ENCODE measurements around the gene COQ10A. TPM values are rescaled to one million over a fixed set of nuclear protein-coding genes. Genes with fewer than 3 reads are reported as not detected.

Gene COQ10A
- total RNA-seq, 3 donors from 2014 or later (not counting 1 experiment from before 2014, with no cell fraction given): 27.2 to 37.9 (median 30.2) TPM

DNA sequence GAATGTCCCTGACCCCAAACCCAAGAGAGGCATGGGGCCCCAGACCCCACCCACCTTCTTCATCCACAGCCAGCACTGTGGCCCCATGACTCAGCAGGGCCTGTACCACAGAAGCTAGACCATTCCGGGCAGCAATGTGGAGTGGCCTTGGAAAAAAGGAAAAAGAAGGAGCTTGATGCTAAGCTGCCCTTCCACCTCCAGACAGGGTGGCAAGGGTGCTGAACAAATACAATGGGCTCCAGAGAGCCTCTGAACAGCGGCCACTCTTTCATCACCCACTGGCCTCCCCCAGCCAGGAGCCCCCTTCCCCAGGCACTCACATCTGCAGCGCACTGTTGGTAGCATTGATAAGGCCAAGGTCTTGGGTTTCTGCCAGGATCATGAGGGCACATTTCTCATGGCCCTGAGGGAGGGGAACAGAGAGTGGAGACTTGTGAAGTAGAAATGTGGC lies 23.0 kb upstream of the COQ10A start:
- no peaks in the 10 kb centered on the region for H3K27me3 Mint-ChIP-seq (ENCODE audit: low read depth in 2 of 2)
- no peaks in the 10 kb centered on the region for H3K9me3 ChIP-seq (ENCODE audit: control insufficient read depth, insufficient read depth, low read length)
- TF ChIP-seq, protein P1, sequence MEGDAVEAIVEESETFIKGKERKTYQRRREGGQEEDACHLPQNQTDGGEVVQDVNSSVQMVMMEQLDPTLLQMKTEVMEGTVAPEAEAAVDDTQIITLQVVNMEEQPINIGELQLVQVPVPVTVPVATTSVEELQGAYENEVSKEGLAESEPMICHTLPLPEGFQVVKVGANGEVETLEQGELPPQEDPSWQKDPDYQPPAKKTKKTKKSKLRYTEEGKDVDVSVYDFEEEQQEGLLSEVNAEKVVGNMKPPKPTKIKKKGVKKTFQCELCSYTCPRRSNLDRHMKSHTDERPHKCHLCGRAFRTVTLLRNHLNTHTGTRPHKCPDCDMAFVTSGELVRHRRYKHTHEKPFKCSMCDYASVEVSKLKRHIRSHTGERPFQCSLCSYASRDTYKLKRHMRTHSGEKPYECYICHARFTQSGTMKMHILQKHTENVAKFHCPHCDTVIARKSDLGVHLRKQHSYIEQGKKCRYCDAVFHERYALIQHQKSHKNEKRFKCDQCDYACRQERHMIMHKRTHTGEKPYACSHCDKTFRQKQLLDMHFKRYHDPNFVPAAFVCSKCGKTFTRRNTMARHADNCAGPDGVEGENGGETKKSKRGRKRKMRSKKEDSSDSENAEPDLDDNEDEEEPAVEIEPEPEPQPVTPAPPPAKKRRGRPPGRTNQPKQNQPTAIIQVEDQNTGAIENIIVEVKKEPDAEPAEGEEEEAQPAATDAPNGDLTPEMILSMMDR (IDR thresholded peaks at IDR 0.05): no peak
- no peak overlapping the region for H3K4me3 ChIP-seq (ENCODE audit: low read length)
- no peak overlapping the region for H3K4me3 Mint-ChIP-seq
- H3K27ac ChIP-seq (ENCODE audit: low read length): no peak overlapping the region
- ATAC-seq (no peak), DNase-seq (no peak)
- no peaks in the 10 kb centered on the region for H3K36me3 Mint-ChIP-seq
- no peaks in the 10 kb centered on the region for H3K27me3 ChIP-seq (ENCODE audit: control insufficient read depth, insufficient read depth, low read length)
- peaks cover 0 to 12% of the 10 kb centered on the region in 2 donors for H3K4me1 Mint-ChIP-seq
- H3K4me1 ChIP-seq (ENCODE audit: control insufficient read depth, insufficient read depth, low read length): no peaks in the 10 kb centered on the region
- H3K36me3 ChIP-seq (ENCODE audit: control insufficient read depth, insufficient read depth, low read length): peaks cover 76% of the 10 kb centered on the region
- H3K9me3 Mint-ChIP-seq: no peaks in the 10 kb centered on the region
- intact Hi-C loops (cut with micrococcal nuclease): no loop called here
- 98% methylated on average over 3 of the region's 3 CpGs for WGBS (ENCODE audit: insufficient coverage)
- no peak overlapping the region for H3K27ac Mint-ChIP-seq

DNA sequence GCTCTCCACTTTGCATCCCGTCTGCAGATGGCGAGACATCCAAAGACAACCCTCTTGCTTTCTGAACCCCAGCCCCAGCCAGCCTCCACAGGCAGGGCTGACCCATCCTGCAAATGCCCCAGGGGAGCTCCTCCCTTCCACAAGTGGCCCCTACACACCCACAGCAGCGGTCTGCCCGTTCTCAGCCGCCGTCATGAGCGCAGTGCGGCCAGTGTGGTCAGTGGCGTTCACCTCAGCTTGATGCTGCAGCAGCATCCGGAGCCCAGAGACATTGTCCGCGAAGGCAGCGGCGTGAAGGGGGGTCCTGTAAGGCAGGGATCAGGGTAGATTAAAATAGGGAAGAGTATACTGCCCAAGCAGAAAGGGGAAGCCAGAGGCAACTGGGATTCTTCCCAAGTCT lies 22.2 kb upstream of the COQ10A start:
- no peaks in the 10 kb centered on the region for H3K27me3 Mint-ChIP-seq (ENCODE audit: low read depth in 2 of 2)
- peaks cover 78% of the 10 kb centered on the region for H3K36me3 ChIP-seq (ENCODE audit: control insufficient read depth, insufficient read depth, low read length)
- H3K4me1 Mint-ChIP-seq: peaks cover 0 to 12% of the 10 kb centered on the region in 2 donors
- H3K27ac Mint-ChIP-seq: no peak overlapping the region
- no peaks in the 10 kb centered on the region for H3K36me3 Mint-ChIP-seq
- H3K9me3 Mint-ChIP-seq: no peaks in the 10 kb centered on the region
- H3K27me3 ChIP-seq (ENCODE audit: control insufficient read depth, insufficient read depth, low read length): no peaks in the 10 kb centered on the region
- H3K4me3 ChIP-seq (ENCODE audit: low read length): no peak overlapping the region
- no peak for DNase-seq
- H3K27ac ChIP-seq (ENCODE audit: low read length): no peak overlapping the region
- H3K4me1 ChIP-seq (ENCODE audit: control insufficient read depth, insufficient read depth, low read length): no peaks in the 10 kb centered on the region
- no peak overlapping the region for H3K4me3 Mint-ChIP-seq
- WGBS (ENCODE audit: insufficient coverage): 97% methylated on average over 14 of the region's 14 CpGs
- no peaks in the 10 kb centered on the region for H3K9me3 ChIP-seq (ENCODE audit: control insufficient read depth, insufficient read depth, low read length)
- TF ChIP-seq, protein P1 (IDR thresholded peaks at IDR 0.05): no peak
- no peak for ATAC-seq
- intact Hi-C loops (cut with micrococcal nuclease): no loop called here

DNA sequence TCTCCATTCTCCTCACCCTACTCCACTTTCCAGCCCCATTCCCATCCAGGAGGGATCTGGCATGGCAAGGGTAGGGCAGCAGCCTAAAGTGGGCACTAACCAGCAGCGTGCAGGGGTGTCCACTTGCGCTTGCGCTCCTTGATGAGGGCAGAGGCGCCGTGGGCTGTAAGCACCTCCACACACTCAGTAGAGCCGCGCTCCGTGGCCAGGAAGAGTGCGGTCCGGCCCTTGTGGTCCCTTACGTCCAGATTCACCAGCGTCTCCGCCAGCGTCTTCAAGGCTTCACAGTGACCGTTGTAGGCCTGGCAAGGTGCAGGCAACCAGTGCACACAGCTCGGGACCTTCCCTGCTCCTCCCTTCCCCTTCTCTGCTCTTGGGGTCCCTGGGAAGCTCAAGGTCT lies 18.8 kb upstream of the COQ10A start:
- ATAC-seq (no peak), DNase-seq (no peak)
- Mint-ChIP-seq H3K4me3 (no peak overlapping the region), H3K9me3 (no peaks in the 10 kb centered on the region), H3K27ac (no peak overlapping the region), H3K36me3 (no peaks in the 10 kb centered on the region), H3K4me1 (peaks cover 0 to 4% of the 10 kb centered on the region in 2 donors), H3K27me3 (ENCODE audit: low read depth in 2 of 2) (no peaks in the 10 kb centered on the region)
- WGBS (ENCODE audit: insufficient coverage): 97% methylated on average over 16 of the region's 16 CpGs
- Histone ChIP-seq H3K36me3 (ENCODE audit: control insufficient read depth, insufficient read depth, low read length) (peaks cover 79% of the 10 kb centered on the region), H3K27ac (ENCODE audit: low read length) (no peak overlapping the region), H3K4me1 (ENCODE audit: control insufficient read depth, insufficient read depth, low read length) (no peaks in the 10 kb centered on the region), H3K27me3 (ENCODE audit: control insufficient read depth, insufficient read depth, low read length) (no peaks in the 10 kb centered on the region), H3K4me3 (ENCODE audit: low read length) (no peak overlapping the region), H3K9me3 (ENCODE audit: control insufficient read depth, insufficient read depth, low read length) (no peaks in the 10 kb centered on the region)
- TF ChIP-seq, protein P1 (IDR thresholded peaks at IDR 0.05): no peak
- intact Hi-C loops (cut with micrococcal nuclease): no loop called here

DNA sequence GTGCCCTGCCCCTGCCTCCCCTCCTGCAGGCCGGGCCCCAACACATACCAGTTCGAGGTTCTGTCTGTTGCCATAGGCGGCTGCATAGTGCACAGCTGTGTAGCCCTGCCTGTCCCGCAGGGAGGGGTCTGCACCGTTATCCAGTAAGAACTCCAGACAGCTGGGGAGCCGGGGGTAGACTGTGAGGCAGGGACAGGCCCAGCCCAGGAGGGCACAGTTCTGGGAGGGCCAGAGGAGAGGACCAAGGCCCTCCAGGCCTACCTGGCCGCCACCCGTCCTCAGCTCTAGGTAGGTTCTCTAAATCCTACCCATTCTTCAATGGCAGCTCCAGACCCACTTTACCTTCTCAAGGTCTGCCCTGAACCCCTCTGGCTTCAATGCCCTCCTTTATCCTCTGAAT lies 18.0 kb upstream of the COQ10A start:
- Mint-ChIP-seq H3K4me3 (no peak overlapping the region), H3K27ac (no peak overlapping the region), H3K36me3 (no peaks in the 10 kb centered on the region), H3K9me3 (no peaks in the 10 kb centered on the region), H3K27me3 (ENCODE audit: low read depth in 2 of 2) (no peaks in the 10 kb centered on the region), H3K4me1 (peaks cover 0 to 4% of the 10 kb centered on the region in 2 donors)
- TF ChIP-seq, protein P1 (IDR thresholded peaks at IDR 0.05): no peak
- no peaks in the 10 kb centered on the region for H3K9me3 ChIP-seq (ENCODE audit: control insufficient read depth, insufficient read depth, low read length)
- H3K36me3 ChIP-seq (ENCODE audit: control insufficient read depth, insufficient read depth, low read length): peaks cover 79% of the 10 kb centered on the region
- no peaks in the 10 kb centered on the region for H3K4me1 ChIP-seq (ENCODE audit: control insufficient read depth, insufficient read depth, low read length)
- no peak for ATAC-seq
- over 99% methylated on average over 8 of the region's 8 CpGs for WGBS (ENCODE audit: insufficient coverage)
- no peak overlapping the region for H3K4me3 ChIP-seq (ENCODE audit: low read length)
- intact Hi-C loops (cut with micrococcal nuclease): no loop called here
- no peak for DNase-seq
- no peaks in the 10 kb centered on the region for H3K27me3 ChIP-seq (ENCODE audit: control insufficient read depth, insufficient read depth, low read length)
- H3K27ac ChIP-seq (ENCODE audit: low read length): no peak overlapping the region
